ENCODE data around the gene ROCK2.

- TF ChIP-seq CTCF (conservative IDR thresholded peaks at IDR 0.05 in 1 of 2, IDR thresholded peaks at IDR 0.05 in 1 of 2; ENCODE audit: low read depth in 1 of 2, low read length in 2 of 2): no peak
- TF ChIP-seq EZH2 (IDR thresholded peaks at IDR 0.05; ENCODE audit: low read length, missing control alignments): no peak
Observed at GRCh38 chr2:11311543-11311942, 32.9 kb downstream of the ROCK2 start.
